HEK293T (cell line): Measurements from ENCODE around the gene MRPS15.
"Not testable (repeated sequence)": the region's sequence is repeated elsewhere in the genome, so short reads cannot be mapped to it uniquely, and the experiment has no call there.

Source experiments
- CTCF ChIA-PET: fragments of 350-600 bp; formaldehyde crosslinking; extraction: SDS; loops from one replicate; lab custom pipeline; 2021; ENCODE audit warnings: antibody characterized with exemption, inconsistent platforms; lab: Yijun Ruan, JAX
- POLR2A ChIA-PET: fragments of 350-600 bp; formaldehyde crosslinking; extraction: SDS; loops from one replicate; lab custom pipeline; 2020; ENCODE audit warnings: antibody characterized with exemption, inconsistent platforms; lab: Yijun Ruan, JAX
- DNase-seq: peaks from one replicate; pipeline ENCODE4 v3.0.0; 2012; ENCODE audit warnings: mixed read lengths; ENCODE audit errors: extremely low spot score
- ARNT ChIP-seq: fragments of 450-650 bp; IDR thresholded peaks from 2 replicates; pipeline ENCODE4 v1.6.1; 2017; ENCODE audit warnings: mild to moderate bottlenecking
- BHLHE40 ChIP-seq: fragments of 450-650 bp; IDR thresholded peaks from 2 replicates; pipeline ENCODE4 v1.6.1; 2016; ENCODE audit warnings: mild to moderate bottlenecking, moderate library complexity, borderline replicate concordance
- CTBP1 ChIP-seq: fragments of 450-650 bp; IDR thresholded peaks from 2 replicates; pipeline ENCODE4 v1.6.1; 2016; ENCODE audit warnings: borderline replicate concordance
- ELF4 ChIP-seq: fragments of 450-650 bp; IDR thresholded peaks from 2 replicates; pipeline ENCODE4 v1.6.1; 2017; ENCODE audit warnings: antibody characterized with exemption
- FOXA1 ChIP-seq: fragments of 450-650 bp; IDR thresholded peaks from 2 replicates; pipeline ENCODE4 v1.6.1; 2016; ENCODE audit warnings: mild to moderate bottlenecking
- FOXK2 ChIP-seq: fragments of 450-650 bp; IDR thresholded peaks from 2 replicates; pipeline ENCODE4 v1.6.1; 2016; ENCODE audit warnings: mild to moderate bottlenecking
- FOXM1 ChIP-seq: fragments of 450-650 bp; IDR thresholded peaks from 2 replicates; pipeline ENCODE4 v1.6.1; 2017; ENCODE audit warnings: mild to moderate bottlenecking, borderline replicate concordance
- HDGF ChIP-seq: fragments of 450-650 bp; IDR thresholded peaks from 2 replicates; pipeline ENCODE4 v1.6.1; 2017; ENCODE audit warnings: antibody characterized with exemption, borderline replicate concordance
- L3MBTL2 ChIP-seq: fragments of 450-650 bp; conservative IDR thresholded peaks from 2 replicates; pipeline ENCODE4 v1.6.1; 2016; ENCODE audit warnings: mild to moderate bottlenecking
- LEF1 ChIP-seq: fragments of 450-650 bp; IDR thresholded peaks from 2 replicates; pipeline ENCODE4 v1.6.1; 2017; ENCODE audit warnings: mild to moderate bottlenecking, borderline replicate concordance
- NFRKB ChIP-seq: fragments of 450-650 bp; IDR thresholded peaks from 2 replicates; pipeline ENCODE4 v1.6.1; 2016; ENCODE audit warnings: mild to moderate bottlenecking, moderate library complexity
- SP1 ChIP-seq: fragments of 450-650 bp; IDR thresholded peaks from 2 replicates; pipeline ENCODE4 v1.6.1; 2017
- SUZ12 ChIP-seq: fragments of 450-650 bp; IDR thresholded peaks from 2 replicates; pipeline ENCODE4 v1.6.1; 2016; ENCODE audit warnings: mild to moderate bottlenecking
- TARDBP ChIP-seq: fragments of 450-650 bp; IDR thresholded peaks from 2 replicates; pipeline ENCODE4 v1.6.1; 2016
- ZNF384 ChIP-seq: fragments of 450-650 bp; IDR thresholded peaks from 2 replicates; pipeline ENCODE4 v1.6.1; 2016
- TF ChIP-seq, protein P1 (sequence below): fragments of 450-650 bp; IDR thresholded peaks from 2 replicates; pipeline ENCODE4 v1.6.1; 2016

Gene MRPS15

DNA sequence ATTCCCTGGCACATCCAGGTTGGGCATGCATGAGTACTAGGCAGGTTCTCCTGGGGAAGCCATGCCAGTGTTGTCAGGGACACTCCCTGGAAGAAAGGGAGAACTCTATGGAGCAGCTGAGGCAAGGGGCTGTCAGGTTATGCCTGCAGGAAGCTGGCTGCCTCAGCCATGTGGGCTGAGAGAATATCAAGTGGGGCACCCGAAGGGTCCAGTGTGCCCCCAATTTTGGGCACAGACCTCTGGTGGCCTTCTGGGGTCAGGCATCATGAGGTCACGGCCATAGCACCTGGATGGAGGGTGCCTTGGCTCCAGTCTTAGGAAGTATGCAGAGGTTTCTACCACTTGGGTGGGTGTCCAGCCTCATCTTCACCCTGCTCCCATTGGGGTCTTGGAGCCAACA, 16.0 kb upstream of the MRPS15 start:
- POLR2A ChIA-PET: interaction anchor here (1.5 kb wide), 1 partner anchor 16 kb away, joined by 8 read pairs; the partner anchor contains the start of gene MRPS15
- CTCF ChIA-PET: no interaction called here
- DNase-seq: no peak
- no peak for TF ChIP-seq SP1
- TF ChIP-seq ELF4: no peak
- TF ChIP-seq ZNF384: no peak
- TF ChIP-seq FOXK2: no peak
- no peak for TF ChIP-seq L3MBTL2
- TF ChIP-seq NFRKB: no peak
- no peak for TF ChIP-seq HDGF
- no peak for TF ChIP-seq BHLHE40

DNA sequence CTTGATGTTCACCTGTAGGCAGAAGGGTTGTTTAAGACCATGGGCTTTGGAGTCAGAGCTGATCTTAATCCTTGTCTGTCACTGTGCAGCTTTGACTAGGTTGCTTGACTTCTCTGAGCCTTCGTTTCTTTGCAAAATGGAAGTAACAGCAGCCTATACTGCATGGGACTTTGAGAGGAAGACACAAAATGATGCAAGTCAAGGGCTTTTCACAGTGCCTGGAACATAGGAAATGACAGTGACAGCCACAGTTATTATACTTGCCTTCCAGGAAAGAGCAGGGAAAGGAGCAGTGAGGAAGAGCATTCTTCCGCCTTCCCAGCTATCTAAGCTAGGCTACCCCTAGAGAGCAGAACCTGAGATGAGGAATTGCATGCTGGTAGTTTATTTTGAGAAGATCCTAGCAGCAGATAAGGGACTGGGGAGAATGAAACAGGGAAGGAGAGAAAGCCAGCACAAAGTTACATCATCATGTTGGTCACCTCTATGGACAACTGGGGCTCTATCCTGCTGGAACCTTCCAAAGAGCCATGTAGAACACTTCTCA, 15.4 kb upstream of the MRPS15 start:
- ChIA-PET POLR2A (interaction anchor here (1.5 kb wide), 1 partner anchor 15 kb away, joined by 8 read pairs; the partner anchor contains the start of gene MRPS15), CTCF (no interaction called here)
- no peak for DNase-seq
- TF ChIP-seq ELF4: no peak
- TF ChIP-seq FOXK2: no peak
- no peak for TF ChIP-seq L3MBTL2
- TF ChIP-seq SP1: no peak
- no peak for TF ChIP-seq CTBP1
- no peak for TF ChIP-seq SUZ12
- no peak for TF ChIP-seq FOXA1
- TF ChIP-seq, protein P1, sequence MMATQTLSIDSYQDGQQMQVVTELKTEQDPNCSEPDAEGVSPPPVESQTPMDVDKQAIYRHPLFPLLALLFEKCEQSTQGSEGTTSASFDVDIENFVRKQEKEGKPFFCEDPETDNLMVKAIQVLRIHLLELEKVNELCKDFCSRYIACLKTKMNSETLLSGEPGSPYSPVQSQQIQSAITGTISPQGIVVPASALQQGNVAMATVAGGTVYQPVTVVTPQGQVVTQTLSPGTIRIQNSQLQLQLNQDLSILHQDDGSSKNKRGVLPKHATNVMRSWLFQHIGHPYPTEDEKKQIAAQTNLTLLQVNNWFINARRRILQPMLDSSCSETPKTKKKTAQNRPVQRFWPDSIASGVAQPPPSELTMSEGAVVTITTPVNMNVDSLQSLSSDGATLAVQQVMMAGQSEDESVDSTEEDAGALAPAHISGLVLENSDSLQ: no peak
- TF ChIP-seq TARDBP: no peak
- TF ChIP-seq FOXM1: no peak

DNA sequence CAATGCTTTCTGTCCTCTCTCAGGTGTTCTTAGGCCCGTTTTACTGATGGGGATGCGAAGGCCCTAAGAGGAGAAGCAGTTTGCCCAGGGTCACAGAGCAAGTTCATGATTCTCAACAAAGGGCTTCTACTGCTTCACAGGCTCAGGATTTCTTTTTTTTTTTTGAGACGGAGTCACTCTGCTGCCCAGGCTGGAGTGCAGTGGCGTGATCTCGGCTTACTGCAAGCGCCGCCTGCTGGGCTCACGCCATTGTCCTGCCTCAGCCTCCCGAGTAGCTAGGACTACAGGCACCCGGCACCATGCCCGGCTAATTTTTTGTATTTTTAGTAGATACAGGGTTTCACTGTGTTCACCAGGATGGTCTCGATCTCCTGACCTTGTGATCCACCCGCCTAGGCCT, 13.4 kb upstream of the MRPS15 start:
- DNase-seq, CTCF ChIA-PET: not testable (repeated sequence)
- POLR2A ChIA-PET: interaction anchor here (1.0 kb wide), 1 partner anchor 13 kb away, joined by 3 read pairs; the partner anchor contains the start of gene MRPS15

DNA sequence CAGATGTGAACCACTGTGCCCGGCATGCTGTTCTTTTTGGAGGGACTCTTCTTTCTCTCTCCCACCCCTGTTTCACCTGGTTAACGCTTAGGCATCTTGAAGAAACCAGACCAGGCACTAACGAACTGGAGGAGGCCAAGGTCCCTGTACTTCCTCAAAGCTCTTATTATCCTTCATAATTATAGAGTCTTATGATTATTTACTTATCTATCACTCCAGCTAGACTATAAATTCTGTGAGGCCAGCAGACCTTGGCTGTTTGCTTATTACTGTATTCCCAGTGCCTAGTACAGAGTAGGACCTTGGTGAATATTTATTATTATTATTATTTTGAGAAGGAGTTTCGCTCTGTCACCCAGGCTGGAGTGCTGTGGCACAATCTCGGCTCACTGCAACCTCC, 12.8 kb upstream of the MRPS15 start:
- POLR2A ChIA-PET: interaction anchor here (1.0 kb wide), 1 partner anchor 12 kb away, joined by 6 read pairs; the partner anchor contains the start of gene MRPS15
- TF ChIP-seq CTBP1 (no peak), ELF4 (no peak)
- CTCF ChIA-PET: interaction anchor here (0.7 kb wide), 1 partner anchor 341 kb away, joined by 4 read pairs; no protein-coding TSS in a partner anchor
- no peak for DNase-seq

DNA sequence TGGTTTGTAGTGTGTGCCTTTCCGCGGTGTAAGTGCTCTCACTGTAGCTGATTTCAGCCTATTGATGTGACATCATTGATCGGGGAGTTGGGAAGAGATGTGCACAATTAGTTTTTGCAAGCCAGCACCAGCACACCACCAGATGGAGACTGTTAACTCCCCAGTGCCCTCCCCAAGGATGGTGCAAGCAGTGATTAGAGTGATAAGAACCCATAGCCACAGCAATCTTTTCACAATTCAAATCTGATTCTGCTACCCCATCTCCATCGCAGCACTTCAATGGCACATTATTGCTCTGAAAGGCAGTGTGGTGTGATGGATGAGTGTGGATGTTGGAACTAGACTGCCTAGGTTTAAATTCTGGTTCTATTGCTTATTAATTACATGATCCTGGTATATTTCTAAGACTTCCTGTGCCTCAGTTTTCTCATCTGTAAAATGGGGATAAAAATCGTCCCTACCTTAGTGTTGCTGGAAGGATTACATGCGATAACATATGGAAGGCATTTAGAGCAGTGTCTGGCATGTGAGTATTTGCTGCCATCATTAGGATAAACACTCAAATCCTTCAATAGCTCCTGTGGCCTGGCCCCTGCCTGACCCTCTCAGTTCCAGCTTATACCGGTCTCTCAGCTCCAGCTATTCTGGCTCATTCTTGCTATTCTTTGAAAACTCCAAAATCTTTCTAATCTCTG, 11.9 kb upstream of the MRPS15 start:
- CTCF ChIA-PET: no interaction called here
- POLR2A ChIA-PET: interaction anchor here (0.6 to 1.6 kb wide), 4 partner anchors 8 to 25 kb away, joined by 3 to 7 read pairs (median 4); partner anchors contain the start of gene MRPS15
- DNase-seq: no peak
- TF ChIP-seq ELF4 (no peak), FOXM1 (no peak), SP1 (no peak), SUZ12 (no peak)

DNA sequence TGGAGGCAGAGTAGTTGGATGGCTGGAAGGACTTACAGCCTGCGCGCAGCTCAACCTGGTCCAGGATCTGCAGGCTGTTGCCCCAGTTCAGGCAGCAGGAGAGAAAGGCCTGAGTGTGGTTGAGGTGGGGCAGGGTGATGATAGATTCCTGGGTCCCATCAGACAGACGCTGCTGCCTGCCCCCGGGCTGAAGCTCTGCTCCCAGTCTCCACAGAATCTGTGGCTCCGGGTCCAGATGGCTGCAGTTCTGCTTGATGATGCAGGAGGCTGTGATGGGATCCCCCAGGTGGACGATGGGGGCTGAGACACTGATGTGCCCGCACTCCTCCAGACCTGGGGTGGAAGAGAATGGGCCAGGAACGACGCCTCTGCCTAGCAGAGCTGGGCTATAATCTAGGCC, 11.2 kb upstream of the MRPS15 start:
- DNase-seq: no peak
- CTCF ChIA-PET: no interaction called here
- no peak for TF ChIP-seq NFRKB
- no peak for TF ChIP-seq LEF1
- no peak for TF ChIP-seq ZNF384
- no peak for TF ChIP-seq FOXA1
- no peak for TF ChIP-seq ARNT
- TF ChIP-seq SUZ12: no peak
- no peak for TF ChIP-seq L3MBTL2
- TF ChIP-seq FOXK2: no peak
- TF ChIP-seq, protein P1: no peak
- TF ChIP-seq ELF4: no peak
- POLR2A ChIA-PET: interaction anchor here (1.6 kb wide), 2 partner anchors 11 to 24 kb away, joined by 3 to 7 read pairs; partner anchors contain the start of gene MRPS15

DNA sequence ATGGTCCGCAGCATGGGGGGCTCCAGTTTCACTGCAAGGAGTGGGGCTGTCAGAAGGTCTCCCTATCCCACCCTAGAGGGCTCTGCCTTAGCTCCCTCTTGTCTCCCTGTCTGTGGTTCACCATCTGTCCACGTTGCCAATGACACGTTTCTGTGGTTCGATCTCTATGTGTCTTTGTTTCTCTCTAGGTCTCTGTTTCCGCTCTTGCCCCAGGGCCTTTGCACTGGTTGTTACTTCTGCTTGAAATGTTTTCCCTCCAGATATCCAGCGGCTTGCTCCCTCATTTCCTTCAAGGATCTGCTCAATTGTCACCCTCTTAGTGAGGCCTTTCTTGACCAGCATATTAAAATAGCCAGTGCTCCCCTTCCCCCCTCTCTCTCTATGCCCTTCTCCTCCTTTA, 8.5 kb upstream of the MRPS15 start:
- ChIA-PET CTCF (interaction anchor here (0.6 kb wide), 1 partner anchor 28 kb away, joined by 3 read pairs; no protein-coding TSS in a partner anchor), POLR2A (interaction anchor here (0.5 to 1.0 kb wide), 4 partner anchors 8 to 36 kb away, joined by 3 to 5 read pairs (median 4); partner anchors contain the start of genes MRPS15 and OSCP1)
- DNase-seq: no peak
- TF ChIP-seq LEF1: no peak
- no peak for TF ChIP-seq BHLHE40
